Neural progenitor cell (in vitro differentiated cells): ENCODE data around the gene PLXNB2. TPM values are rescaled to one million over a fixed set of nuclear protein-coding genes. Genes with fewer than 3 reads are reported as not detected.

Experiments
- DNase-seq: peaks from one replicate; pipeline ENCODE4 v3.0.0-alpha.2; 2016; ENCODE audit warnings: low spot score
- H2AFZ ChIP-seq: fragments of 200-600 bp; sonication (generic); replicated peaks from 2 replicates; pipeline ENCODE4 v1.6.1; 2016; ENCODE audit warnings: antibody characterized with exemption
- H3F3A ChIP-seq: fragments of 200-600 bp; sonication (generic); 2 replicates; pipeline ENCODE4 v1.6.1; 2016; ENCODE audit warnings: antibody characterized with exemption, low read depth
- H3K27ac ChIP-seq: fragments of 200-600 bp; sonication (generic); 2 replicates; pipeline ENCODE4 v1.5.1; 2016; ENCODE audit warnings: mild to moderate bottlenecking
- H3K27me3 ChIP-seq: fragments of 200-600 bp; sonication (generic); 2 replicates; pipeline ENCODE4 v1.6.1; 2016; ENCODE audit warnings: mild to moderate bottlenecking, moderate library complexity
- H3K36me3 ChIP-seq: fragments of 200-600 bp; sonication (generic); 2 replicates; pipeline ENCODE4 v1.5.1; 2016
- H3K4me1 ChIP-seq: fragments of 200-600 bp; sonication (generic); 2 replicates; pipeline ENCODE4 v1.6.1; 2016; ENCODE audit warnings: mixed run types
- H3K4me2 ChIP-seq: fragments of 200-600 bp; sonication (generic); 2 replicates; pipeline ENCODE4 v1.6.1; 2016
- H3K4me3 ChIP-seq: fragments of 200-600 bp; sonication (generic); 2 replicates; pipeline ENCODE4 v1.5.1; 2016
- H3K79me2 ChIP-seq: fragments of 200-600 bp; sonication (generic); 2 replicates; pipeline ENCODE4 v1.6.1; 2016; ENCODE audit warnings: low read depth
- H3K9ac ChIP-seq: fragments of 200-600 bp; sonication (generic); 2 replicates; pipeline ENCODE4 v1.6.1; 2016
- H3K9me3 ChIP-seq: fragments of 200-600 bp; sonication (generic); 2 replicates; pipeline ENCODE4 v1.5.1; 2016; ENCODE audit warnings: low read depth
- H4K20me1 ChIP-seq: fragments of 200-600 bp; sonication (generic); 2 replicates; pipeline ENCODE4 v1.6.1; 2016; ENCODE audit warnings: low read depth
- H3K27ac Mint-ChIP-seq: 3 replicates; pipeline ENCODE4 v1.8.0; 2021; ENCODE audit warnings: mixed read lengths
- H3K27me3 Mint-ChIP-seq: 2 replicates; pipeline ENCODE4 v1.8.0; 2022; ENCODE audit warnings: low read depth, mild to moderate bottlenecking, inconsistent platforms, moderate library complexity, mixed read lengths; ENCODE audit not compliant: insufficient read depth
- H3K36me3 Mint-ChIP-seq: 3 replicates; pipeline ENCODE4 v1.8.0; 2021; ENCODE audit warnings: mixed read lengths
- H3K4me1 Mint-ChIP-seq: 3 replicates; pipeline ENCODE4 v1.8.0; 2021; ENCODE audit warnings: mixed read lengths
- H3K4me3 Mint-ChIP-seq: 3 replicates; pipeline ENCODE4 v1.8.0; 2021; ENCODE audit warnings: mild to moderate bottlenecking, moderate library complexity, mixed read lengths
- H3K9me3 Mint-ChIP-seq: 3 replicates; pipeline ENCODE4 v1.8.0; 2020; ENCODE audit warnings: mixed read lengths
- CTCF ChIP-seq: fragments of 200-600 bp; sonication (generic); IDR thresholded peaks from 2 replicates; pipeline ENCODE4 v1.5.1; 2017; ENCODE audit warnings: antibody characterized with exemption, mild to moderate bottlenecking
- EZH2 ChIP-seq: fragments of 200-600 bp; sonication (generic); IDR thresholded peaks from 2 replicates; pipeline ENCODE4 v1.6.1; 2017; ENCODE audit warnings: antibody characterized with exemption, mild to moderate bottlenecking, moderate library complexity
- EZH2phosphoT487 ChIP-seq: fragments of 200-600 bp; sonication (generic); IDR thresholded peaks from 2 replicates; pipeline ENCODE4 v1.6.1; 2017; ENCODE audit warnings: antibody characterized with exemption
- total RNA-seq: library from RNA; depleted of rRNA; stranded (reverse); fragments of >200 nt; gene quantifications from 2 replicates; pipeline ENCODE4 v1.2.3, GENCODE V29; 2015; ENCODE audit warnings: low replicate concordance

The PLXNB2 gene
- total RNA-seq = 32.4 and 94.1 TPM in 2 replicates

- H3K79me2 ChIP-seq = peaks cover 45% of the 10 kb centered on the region
- H3K9me3 ChIP-seq = no peaks in the 10 kb centered on the region
- Mint-ChIP-seq H3K36me3 (peaks cover 3% of the 10 kb centered on the region), H3K4me3 (peak within 1 kb of the TSS; percentile 93), H3K27me3 (peaks cover 2% of the 10 kb centered on the region), H3K4me1 (peaks cover 24% of the 10 kb centered on the region), H3K27ac (no peak within 1 kb of the TSS), H3K9me3 (no peaks in the 10 kb centered on the region)
- peaks cover 21% of the 10 kb centered on the region for H3F3A ChIP-seq
- H4K20me1 ChIP-seq = peaks cover 43% of the 10 kb centered on the region
- H3K27ac ChIP-seq = peak within 1 kb of the TSS; percentile 13
- peak within 1 kb of the TSS; percentile 99 for H3K4me2 ChIP-seq
- H2AFZ ChIP-seq = no peak within 1 kb of the TSS
- peak within 1 kb of the TSS; percentile 81 for H3K9ac ChIP-seq
- H3K4me1 ChIP-seq = peaks cover 40% of the 10 kb centered on the region
- peak; percentile 93 for DNase-seq
- TF ChIP-seq EZH2 = no peak
- no peak for TF ChIP-seq CTCF
- no peak for TF ChIP-seq EZH2phosphoT487
- H3K36me3 ChIP-seq = no peaks in the 10 kb centered on the region
- H3K4me3 ChIP-seq = peak within 1 kb of the TSS; percentile 100
- no peaks in the 10 kb centered on the region for H3K27me3 ChIP-seq
Measured at GRCh38 chr22:50306753-50307749, at the start of gene PLXNB2. TSS of gene PLXNB2 (minus strand) at chr22:50307646. CDS start at chr22:50290584, 17,062 bp downstream.

- H3K4me1 ChIP-seq = no peaks in the 10 kb centered on the region
- H4K20me1 ChIP-seq = peaks cover 64% of the 10 kb centered on the region
- no peak overlapping the region for H3K27ac ChIP-seq
- H3K36me3 ChIP-seq = no peaks in the 10 kb centered on the region
- H3K4me3 ChIP-seq = no peak overlapping the region
- no peak overlapping the region for H2AFZ ChIP-seq
- TF ChIP-seq EZH2phosphoT487 (no peak), CTCF (no peak), EZH2 (no peak)
- Mint-ChIP-seq H3K4me3 (no peak overlapping the region), H3K27ac (no peak overlapping the region), H3K27me3 (no peaks in the 10 kb centered on the region), H3K36me3 (peaks cover 29% of the 10 kb centered on the region), H3K9me3 (peaks cover 5% of the 10 kb centered on the region), H3K4me1 (no peaks in the 10 kb centered on the region)
- no peaks in the 10 kb centered on the region for H3F3A ChIP-seq
- H3K27me3 ChIP-seq = no peaks in the 10 kb centered on the region
- H3K79me2 ChIP-seq = peaks cover 89% of the 10 kb centered on the region
- no peaks in the 10 kb centered on the region for H3K9me3 ChIP-seq
- no peak for DNase-seq
- no peak overlapping the region for H3K4me2 ChIP-seq
- H3K9ac ChIP-seq = no peak overlapping the region
Measured at GRCh38 chr22:50357222-50357621, 49.8 kb upstream of the PLXNB2 start.

- Histone ChIP-seq H3K79me2 (peaks cover 89% of the 10 kb centered on the region), H3K4me2 (no peak overlapping the region), H3K27me3 (no peaks in the 10 kb centered on the region), H3F3A (no peaks in the 10 kb centered on the region), H3K4me3 (no peak overlapping the region), H4K20me1 (peaks cover 57% of the 10 kb centered on the region), H3K27ac (no peak overlapping the region), H2AFZ (no peak overlapping the region), H3K4me1 (no peaks in the 10 kb centered on the region), H3K9ac (no peak overlapping the region), H3K9me3 (no peaks in the 10 kb centered on the region), H3K36me3 (no peaks in the 10 kb centered on the region)
- H3K4me3 Mint-ChIP-seq = no peak overlapping the region
- H3K27ac Mint-ChIP-seq = no peak overlapping the region
- H3K27me3 Mint-ChIP-seq = no peaks in the 10 kb centered on the region
- TF ChIP-seq EZH2phosphoT487 = no peak
- no peak for TF ChIP-seq EZH2
- H3K4me1 Mint-ChIP-seq = no peaks in the 10 kb centered on the region
- peaks cover 25% of the 10 kb centered on the region for H3K36me3 Mint-ChIP-seq
- DNase-seq = no peak
- peaks cover 5% of the 10 kb centered on the region for H3K9me3 Mint-ChIP-seq
Measured at GRCh38 chr22:50356186-50356585, 48.7 kb upstream of the PLXNB2 start.

- no peaks in the 10 kb centered on the region for H3K27me3 ChIP-seq
- no peak overlapping the region for H3K27ac ChIP-seq
- Mint-ChIP-seq H3K4me3 (no peak overlapping the region), H3K36me3 (peaks cover 3% of the 10 kb centered on the region), H3K9me3 (no peaks in the 10 kb centered on the region), H3K27ac (no peak overlapping the region), H3K27me3 (no peaks in the 10 kb centered on the region), H3K4me1 (peaks cover 4% of the 10 kb centered on the region)
- H2AFZ ChIP-seq = no peak overlapping the region
- no peak for TF ChIP-seq EZH2phosphoT487
- TF ChIP-seq EZH2 = no peak
- TF ChIP-seq CTCF = no peak
- no peak overlapping the region for H3K9ac ChIP-seq
- H3K36me3 ChIP-seq = no peaks in the 10 kb centered on the region
- H3K79me2 ChIP-seq = peaks cover 51% of the 10 kb centered on the region
- DNase-seq = no peak
- H4K20me1 ChIP-seq = peaks cover 43% of the 10 kb centered on the region
- no peak overlapping the region for H3K4me3 ChIP-seq
- H3K4me2 ChIP-seq = no peak overlapping the region
- H3K9me3 ChIP-seq = no peaks in the 10 kb centered on the region
- H3K4me1 ChIP-seq = no peaks in the 10 kb centered on the region
- H3F3A ChIP-seq = no peaks in the 10 kb centered on the region
Measured at GRCh38 chr22:50348058-50348457, 40.6 kb upstream of the PLXNB2 start.
